Measurements from ENCODE around the gene SOX1. TPM values are rescaled to one million over a fixed set of nuclear protein-coding genes. Genes with fewer than 3 reads are reported as not detected.
A peak's percentile ranks its signal among the peaks of the same experiment; 100 is the strongest.

The SOX1 gene
- total RNA-seq, 1 experiment from 2014 or later: 0.15 TPM

DNA sequence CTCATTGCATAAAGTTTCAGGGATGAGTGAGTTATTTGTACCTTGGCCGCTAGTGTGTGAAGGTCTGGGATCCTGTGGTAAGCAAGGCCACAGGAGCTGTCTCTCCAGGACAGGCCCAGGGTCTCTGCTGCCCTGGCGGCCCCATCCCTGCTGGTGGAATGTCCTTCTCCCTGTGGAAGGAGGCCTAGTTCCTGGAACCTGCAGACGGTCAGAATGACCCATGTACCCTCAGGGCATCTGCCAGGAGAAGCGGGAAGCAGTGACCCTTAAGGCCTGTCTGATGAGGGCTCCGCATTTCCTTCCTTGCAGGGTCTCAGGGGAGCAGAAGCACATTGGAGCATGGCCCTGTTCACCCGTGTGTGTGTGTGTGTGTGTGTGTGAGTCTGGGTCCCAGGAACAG is 32.1 kb upstream of the SOX1 start:
- CTCF ChIA-PET: no interaction called here
- POLR2A ChIA-PET: no interaction called here
- ATAC-seq (no peak), DNase-seq (ENCODE audit: low spot score) (no peak)
- H3K4me1 Mint-ChIP-seq: peaks cover 5% of the 10 kb centered on the region
- H3K36me3 Mint-ChIP-seq: no peaks in the 10 kb centered on the region
- no peak overlapping the region for H3K27ac Mint-ChIP-seq
- H3K4me3 Mint-ChIP-seq: no peak overlapping the region
- no peak for TF ChIP-seq CREM (CRISPR knock-in tag; IDR thresholded peaks at IDR 0.05)
- TF ChIP-seq, protein P1, sequence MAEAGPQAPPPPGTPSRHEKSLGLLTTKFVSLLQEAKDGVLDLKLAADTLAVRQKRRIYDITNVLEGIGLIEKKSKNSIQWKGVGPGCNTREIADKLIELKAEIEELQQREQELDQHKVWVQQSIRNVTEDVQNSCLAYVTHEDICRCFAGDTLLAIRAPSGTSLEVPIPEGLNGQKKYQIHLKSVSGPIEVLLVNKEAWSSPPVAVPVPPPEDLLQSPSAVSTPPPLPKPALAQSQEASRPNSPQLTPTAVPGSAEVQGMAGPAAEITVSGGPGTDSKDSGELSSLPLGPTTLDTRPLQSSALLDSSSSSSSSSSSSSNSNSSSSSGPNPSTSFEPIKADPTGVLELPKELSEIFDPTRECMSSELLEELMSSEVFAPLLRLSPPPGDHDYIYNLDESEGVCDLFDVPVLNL (CRISPR knock-in tag; IDR thresholded peaks at IDR 0.05; ENCODE audit: borderline replicate concordance, low read depth): no peak
- no peak for TF ChIP-seq ZNF121 (CRISPR knock-in tag; IDR thresholded peaks at IDR 0.05)
- TF ChIP-seq, protein P2, sequence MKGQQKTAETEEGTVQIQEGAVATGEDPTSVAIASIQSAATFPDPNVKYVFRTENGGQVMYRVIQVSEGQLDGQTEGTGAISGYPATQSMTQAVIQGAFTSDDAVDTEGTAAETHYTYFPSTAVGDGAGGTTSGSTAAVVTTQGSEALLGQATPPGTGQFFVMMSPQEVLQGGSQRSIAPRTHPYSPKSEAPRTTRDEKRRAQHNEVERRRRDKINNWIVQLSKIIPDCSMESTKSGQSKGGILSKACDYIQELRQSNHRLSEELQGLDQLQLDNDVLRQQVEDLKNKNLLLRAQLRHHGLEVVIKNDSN (CRISPR knock-in tag; IDR thresholded peaks at IDR 0.05): no peak
- TF ChIP-seq, protein P3, sequence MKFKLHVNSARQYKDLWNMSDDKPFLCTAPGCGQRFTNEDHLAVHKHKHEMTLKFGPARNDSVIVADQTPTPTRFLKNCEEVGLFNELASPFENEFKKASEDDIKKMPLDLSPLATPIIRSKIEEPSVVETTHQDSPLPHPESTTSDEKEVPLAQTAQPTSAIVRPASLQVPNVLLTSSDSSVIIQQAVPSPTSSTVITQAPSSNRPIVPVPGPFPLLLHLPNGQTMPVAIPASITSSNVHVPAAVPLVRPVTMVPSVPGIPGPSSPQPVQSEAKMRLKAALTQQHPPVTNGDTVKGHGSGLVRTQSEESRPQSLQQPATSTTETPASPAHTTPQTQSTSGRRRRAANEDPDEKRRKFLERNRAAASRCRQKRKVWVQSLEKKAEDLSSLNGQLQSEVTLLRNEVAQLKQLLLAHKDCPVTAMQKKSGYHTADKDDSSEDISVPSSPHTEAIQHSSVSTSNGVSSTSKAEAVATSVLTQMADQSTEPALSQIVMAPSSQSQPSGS (CRISPR knock-in tag; IDR thresholded peaks at IDR 0.05; ENCODE audit: borderline replicate concordance, low read depth): no peak
- no peak for TF ChIP-seq TCF7 (CRISPR knock-in tag; IDR thresholded peaks at IDR 0.05; ENCODE audit: low read depth)
- TF ChIP-seq FOXK1 (CRISPR knock-in tag; IDR thresholded peaks at IDR 0.05): no peak
- TF ChIP-seq GTF2I (CRISPR knock-in tag; conservative IDR thresholded peaks at IDR 0.05): no peak
- TF ChIP-seq ATF1 (CRISPR knock-in tag; IDR thresholded peaks at IDR 0.05): no peak
- TF ChIP-seq, protein P4, sequence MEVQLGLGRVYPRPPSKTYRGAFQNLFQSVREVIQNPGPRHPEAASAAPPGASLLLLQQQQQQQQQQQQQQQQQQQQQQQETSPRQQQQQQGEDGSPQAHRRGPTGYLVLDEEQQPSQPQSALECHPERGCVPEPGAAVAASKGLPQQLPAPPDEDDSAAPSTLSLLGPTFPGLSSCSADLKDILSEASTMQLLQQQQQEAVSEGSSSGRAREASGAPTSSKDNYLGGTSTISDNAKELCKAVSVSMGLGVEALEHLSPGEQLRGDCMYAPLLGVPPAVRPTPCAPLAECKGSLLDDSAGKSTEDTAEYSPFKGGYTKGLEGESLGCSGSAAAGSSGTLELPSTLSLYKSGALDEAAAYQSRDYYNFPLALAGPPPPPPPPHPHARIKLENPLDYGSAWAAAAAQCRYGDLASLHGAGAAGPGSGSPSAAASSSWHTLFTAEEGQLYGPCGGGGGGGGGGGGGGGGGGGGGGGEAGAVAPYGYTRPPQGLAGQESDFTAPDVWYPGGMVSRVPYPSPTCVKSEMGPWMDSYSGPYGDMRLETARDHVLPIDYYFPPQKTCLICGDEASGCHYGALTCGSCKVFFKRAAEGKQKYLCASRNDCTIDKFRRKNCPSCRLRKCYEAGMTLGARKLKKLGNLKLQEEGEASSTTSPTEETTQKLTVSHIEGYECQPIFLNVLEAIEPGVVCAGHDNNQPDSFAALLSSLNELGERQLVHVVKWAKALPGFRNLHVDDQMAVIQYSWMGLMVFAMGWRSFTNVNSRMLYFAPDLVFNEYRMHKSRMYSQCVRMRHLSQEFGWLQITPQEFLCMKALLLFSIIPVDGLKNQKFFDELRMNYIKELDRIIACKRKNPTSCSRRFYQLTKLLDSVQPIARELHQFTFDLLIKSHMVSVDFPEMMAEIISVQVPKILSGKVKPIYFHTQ (CRISPR knock-in tag; IDR thresholded peaks at IDR 0.05): no peak
- no peak for TF ChIP-seq IRF2 (CRISPR knock-in tag; IDR thresholded peaks at IDR 0.05; ENCODE audit: borderline replicate concordance, low read depth)
- no peak for TF ChIP-seq SOX15 (CRISPR knock-in tag; IDR thresholded peaks at IDR 0.05)
- TF ChIP-seq RORB (CRISPR knock-in tag; IDR thresholded peaks at IDR 0.05): no peak
- TF ChIP-seq, protein P5, sequence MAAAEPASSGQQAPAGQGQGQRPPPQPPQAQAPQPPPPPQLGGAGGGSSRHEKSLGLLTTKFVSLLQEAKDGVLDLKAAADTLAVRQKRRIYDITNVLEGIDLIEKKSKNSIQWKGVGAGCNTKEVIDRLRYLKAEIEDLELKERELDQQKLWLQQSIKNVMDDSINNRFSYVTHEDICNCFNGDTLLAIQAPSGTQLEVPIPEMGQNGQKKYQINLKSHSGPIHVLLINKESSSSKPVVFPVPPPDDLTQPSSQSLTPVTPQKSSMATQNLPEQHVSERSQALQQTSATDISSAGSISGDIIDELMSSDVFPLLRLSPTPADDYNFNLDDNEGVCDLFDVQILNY (CRISPR knock-in tag; IDR thresholded peaks at IDR 0.05): no peak
- TF ChIP-seq, protein P6, sequence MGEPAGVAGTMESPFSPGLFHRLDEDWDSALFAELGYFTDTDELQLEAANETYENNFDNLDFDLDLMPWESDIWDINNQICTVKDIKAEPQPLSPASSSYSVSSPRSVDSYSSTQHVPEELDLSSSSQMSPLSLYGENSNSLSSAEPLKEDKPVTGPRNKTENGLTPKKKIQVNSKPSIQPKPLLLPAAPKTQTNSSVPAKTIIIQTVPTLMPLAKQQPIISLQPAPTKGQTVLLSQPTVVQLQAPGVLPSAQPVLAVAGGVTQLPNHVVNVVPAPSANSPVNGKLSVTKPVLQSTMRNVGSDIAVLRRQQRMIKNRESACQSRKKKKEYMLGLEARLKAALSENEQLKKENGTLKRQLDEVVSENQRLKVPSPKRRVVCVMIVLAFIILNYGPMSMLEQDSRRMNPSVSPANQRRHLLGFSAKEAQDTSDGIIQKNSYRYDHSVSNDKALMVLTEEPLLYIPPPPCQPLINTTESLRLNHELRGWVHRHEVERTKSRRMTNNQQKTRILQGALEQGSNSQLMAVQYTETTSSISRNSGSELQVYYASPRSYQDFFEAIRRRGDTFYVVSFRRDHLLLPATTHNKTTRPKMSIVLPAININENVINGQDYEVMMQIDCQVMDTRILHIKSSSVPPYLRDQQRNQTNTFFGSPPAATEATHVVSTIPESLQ (CRISPR knock-in tag; IDR thresholded peaks at IDR 0.05): no peak
- TF ChIP-seq ZNF138 (CRISPR knock-in tag; conservative IDR thresholded peaks at IDR 0.05): no peak
- peaks cover 11% of the 10 kb centered on the region for H3K27me3 Mint-ChIP-seq (ENCODE audit: low read depth)
- no peaks in the 10 kb centered on the region for H3K9me3 Mint-ChIP-seq

DNA sequence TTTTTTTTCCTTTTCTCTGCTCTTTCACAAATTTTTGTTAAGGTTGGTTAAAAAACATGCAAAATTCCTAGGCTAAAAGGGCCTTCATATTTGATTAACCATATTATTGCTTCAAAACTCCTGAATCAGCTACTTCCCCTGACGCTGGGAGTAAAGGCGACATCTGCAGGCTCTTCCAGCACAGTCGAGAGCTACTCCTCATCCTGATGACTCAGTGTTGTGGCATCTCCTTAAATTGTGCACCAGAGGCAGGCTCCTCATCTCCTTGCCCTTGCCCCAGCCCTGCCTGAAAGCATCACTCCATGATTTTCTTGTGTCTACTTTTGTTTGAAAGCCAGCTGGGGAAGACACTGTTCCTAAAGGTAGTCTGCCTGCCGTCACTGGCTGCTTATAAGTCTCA is 24.5 kb upstream of the SOX1 start:
- POLR2A ChIA-PET: no interaction called here
- H3K4me1 Mint-ChIP-seq: 0 out of 2 replicates have a peak, but pooled peaks cover 5% of the 10 kb centered on the region
- no peak for TF ChIP-seq CBFB (CRISPR knock-in tag; IDR thresholded peaks at IDR 0.05; ENCODE audit: low read depth)
- TF ChIP-seq, protein P7, sequence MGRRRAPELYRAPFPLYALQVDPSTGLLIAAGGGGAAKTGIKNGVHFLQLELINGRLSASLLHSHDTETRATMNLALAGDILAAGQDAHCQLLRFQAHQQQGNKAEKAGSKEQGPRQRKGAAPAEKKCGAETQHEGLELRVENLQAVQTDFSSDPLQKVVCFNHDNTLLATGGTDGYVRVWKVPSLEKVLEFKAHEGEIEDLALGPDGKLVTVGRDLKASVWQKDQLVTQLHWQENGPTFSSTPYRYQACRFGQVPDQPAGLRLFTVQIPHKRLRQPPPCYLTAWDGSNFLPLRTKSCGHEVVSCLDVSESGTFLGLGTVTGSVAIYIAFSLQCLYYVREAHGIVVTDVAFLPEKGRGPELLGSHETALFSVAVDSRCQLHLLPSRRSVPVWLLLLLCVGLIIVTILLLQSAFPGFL (CRISPR knock-in tag; IDR thresholded peaks at IDR 0.05; ENCODE audit: borderline replicate concordance): no peak
- TF ChIP-seq, protein P8, sequence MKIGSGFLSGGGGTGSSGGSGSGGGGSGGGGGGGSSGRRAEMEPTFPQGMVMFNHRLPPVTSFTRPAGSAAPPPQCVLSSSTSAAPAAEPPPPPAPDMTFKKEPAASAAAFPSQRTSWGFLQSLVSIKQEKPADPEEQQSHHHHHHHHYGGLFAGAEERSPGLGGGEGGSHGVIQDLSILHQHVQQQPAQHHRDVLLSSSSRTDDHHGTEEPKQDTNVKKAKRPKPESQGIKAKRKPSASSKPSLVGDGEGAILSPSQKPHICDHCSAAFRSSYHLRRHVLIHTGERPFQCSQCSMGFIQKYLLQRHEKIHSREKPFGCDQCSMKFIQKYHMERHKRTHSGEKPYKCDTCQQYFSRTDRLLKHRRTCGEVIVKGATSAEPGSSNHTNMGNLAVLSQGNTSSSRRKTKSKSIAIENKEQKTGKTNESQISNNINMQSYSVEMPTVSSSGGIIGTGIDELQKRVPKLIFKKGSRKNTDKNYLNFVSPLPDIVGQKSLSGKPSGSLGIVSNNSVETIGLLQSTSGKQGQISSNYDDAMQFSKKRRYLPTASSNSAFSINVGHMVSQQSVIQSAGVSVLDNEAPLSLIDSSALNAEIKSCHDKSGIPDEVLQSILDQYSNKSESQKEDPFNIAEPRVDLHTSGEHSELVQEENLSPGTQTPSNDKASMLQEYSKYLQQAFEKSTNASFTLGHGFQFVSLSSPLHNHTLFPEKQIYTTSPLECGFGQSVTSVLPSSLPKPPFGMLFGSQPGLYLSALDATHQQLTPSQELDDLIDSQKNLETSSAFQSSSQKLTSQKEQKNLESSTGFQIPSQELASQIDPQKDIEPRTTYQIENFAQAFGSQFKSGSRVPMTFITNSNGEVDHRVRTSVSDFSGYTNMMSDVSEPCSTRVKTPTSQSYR (CRISPR knock-in tag; IDR thresholded peaks at IDR 0.05): no peak
- TF ChIP-seq, protein P9, sequence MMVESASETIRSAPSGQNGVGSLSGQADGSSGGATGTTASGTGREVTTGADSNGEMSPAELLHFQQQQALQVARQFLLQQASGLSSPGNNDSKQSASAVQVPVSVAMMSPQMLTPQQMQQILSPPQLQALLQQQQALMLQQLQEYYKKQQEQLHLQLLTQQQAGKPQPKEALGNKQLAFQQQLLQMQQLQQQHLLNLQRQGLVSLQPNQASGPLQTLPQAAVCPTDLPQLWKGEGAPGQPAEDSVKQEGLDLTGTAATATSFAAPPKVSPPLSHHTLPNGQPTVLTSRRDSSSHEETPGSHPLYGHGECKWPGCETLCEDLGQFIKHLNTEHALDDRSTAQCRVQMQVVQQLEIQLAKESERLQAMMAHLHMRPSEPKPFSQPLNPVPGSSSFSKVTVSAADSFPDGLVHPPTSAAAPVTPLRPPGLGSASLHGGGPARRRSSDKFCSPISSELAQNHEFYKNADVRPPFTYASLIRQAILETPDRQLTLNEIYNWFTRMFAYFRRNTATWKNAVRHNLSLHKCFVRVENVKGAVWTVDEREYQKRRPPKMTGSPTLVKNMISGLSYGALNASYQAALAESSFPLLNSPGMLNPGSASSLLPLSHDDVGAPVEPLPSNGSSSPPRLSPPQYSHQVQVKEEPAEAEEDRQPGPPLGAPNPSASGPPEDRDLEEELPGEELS (CRISPR knock-in tag; IDR thresholded peaks at IDR 0.05): no peak

More for the DNA sequence above, 24.5 kb upstream of the SOX1 start:
- DNase-seq (ENCODE audit: low spot score) (no peak), ATAC-seq (peak; percentile 73)
- CTCF ChIA-PET: interaction anchor here (1.1 to 1.5 kb wide), 4 partner anchors 12 to 537 kb away, joined by 3 to 4 read pairs (median 3); no protein-coding TSS in a partner anchor
- Mint-ChIP-seq H3K9me3 (peaks cover 37% of the 10 kb centered on the region), H3K36me3 (peaks cover 15% of the 10 kb centered on the region), H3K27ac (no peak overlapping the region), H3K4me3 (no peak overlapping the region), H3K27me3 (ENCODE audit: low read depth) (peaks cover 25% of the 10 kb centered on the region)
